GM13977 (cell line): Measurements from ENCODE around the gene AOC3.
"Not testable (repeated sequence)": the region's sequence is repeated elsewhere in the genome, so short reads cannot be mapped to it uniquely, and the experiment has no call there.

Experiments used
- DNase-seq: peaks from one replicate; pipeline ENCODE4 v3.0.0; 2012; ENCODE audit warnings: low spot score
- in situ Hi-C: fragments of 300-500 bp; cut with MboI; formaldehyde crosslinking; loops from one replicate; pipeline ENCODE4 v1.12.0; 2022; ENCODE audit warnings: low sequenced_read_pairs, low pct_unique_long_range_greater_than_20kb, mixed read lengths, inconsistent platforms; ENCODE audit not compliant: unreplicated experiment
- TF ChIP-seq, protein P1 (sequence below): IDR thresholded peaks from 2 replicates; pipeline ENCODE4 v1.5.1; 2012; ENCODE audit warnings: mild to moderate bottlenecking, control low read depth; ENCODE audit not compliant: insufficient read depth; ENCODE audit errors: extremely low read depth, missing control alignments

Gene AOC3

DNA sequence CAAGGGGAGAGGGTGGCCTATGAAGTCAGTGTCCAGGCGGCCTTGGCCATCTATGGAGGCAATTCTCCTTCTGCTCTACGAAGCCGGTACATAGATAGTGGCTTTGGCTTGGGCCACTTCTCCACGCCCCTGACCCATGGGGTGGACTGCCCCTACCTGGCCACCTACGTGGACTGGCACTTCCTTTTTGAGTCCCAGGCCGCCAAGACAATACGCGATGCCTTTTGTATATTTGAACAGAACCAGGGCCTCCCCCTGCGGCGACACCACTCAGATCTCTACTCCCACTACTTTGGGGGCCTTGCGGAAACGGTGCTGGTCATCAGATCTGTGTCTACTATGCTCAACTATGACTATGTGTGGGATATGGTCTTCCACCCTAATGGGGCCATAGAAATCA, 17.3 kb downstream of the AOC3 start:
- no peak for DNase-seq
- TF ChIP-seq, protein P1, sequence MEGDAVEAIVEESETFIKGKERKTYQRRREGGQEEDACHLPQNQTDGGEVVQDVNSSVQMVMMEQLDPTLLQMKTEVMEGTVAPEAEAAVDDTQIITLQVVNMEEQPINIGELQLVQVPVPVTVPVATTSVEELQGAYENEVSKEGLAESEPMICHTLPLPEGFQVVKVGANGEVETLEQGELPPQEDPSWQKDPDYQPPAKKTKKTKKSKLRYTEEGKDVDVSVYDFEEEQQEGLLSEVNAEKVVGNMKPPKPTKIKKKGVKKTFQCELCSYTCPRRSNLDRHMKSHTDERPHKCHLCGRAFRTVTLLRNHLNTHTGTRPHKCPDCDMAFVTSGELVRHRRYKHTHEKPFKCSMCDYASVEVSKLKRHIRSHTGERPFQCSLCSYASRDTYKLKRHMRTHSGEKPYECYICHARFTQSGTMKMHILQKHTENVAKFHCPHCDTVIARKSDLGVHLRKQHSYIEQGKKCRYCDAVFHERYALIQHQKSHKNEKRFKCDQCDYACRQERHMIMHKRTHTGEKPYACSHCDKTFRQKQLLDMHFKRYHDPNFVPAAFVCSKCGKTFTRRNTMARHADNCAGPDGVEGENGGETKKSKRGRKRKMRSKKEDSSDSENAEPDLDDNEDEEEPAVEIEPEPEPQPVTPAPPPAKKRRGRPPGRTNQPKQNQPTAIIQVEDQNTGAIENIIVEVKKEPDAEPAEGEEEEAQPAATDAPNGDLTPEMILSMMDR, result no peak
- in situ Hi-C loops, result no loop called here

DNA sequence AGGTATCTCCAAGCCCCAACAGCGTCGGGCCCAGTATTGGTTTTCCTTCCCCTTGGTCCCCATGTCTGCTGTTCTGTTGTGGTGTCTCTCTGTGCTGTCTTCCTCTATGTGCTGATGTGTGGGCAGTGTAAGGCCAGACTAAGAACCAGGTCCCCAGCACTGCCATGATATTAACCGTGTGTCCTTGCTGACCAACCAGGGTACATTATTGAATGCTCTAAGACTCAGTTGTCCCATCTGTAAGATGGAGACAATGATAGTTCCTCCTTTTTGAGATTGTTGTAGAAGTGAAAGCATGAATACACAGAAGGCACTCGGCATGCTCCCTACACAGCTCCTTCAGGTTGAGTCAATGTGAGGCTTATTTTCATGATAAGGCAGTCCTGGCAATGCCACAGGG, 20.6 kb downstream of the AOC3 start:
- no peak for DNase-seq
- in situ Hi-C loops, result no loop called here
- TF ChIP-seq, protein P1, result no peak

DNA sequence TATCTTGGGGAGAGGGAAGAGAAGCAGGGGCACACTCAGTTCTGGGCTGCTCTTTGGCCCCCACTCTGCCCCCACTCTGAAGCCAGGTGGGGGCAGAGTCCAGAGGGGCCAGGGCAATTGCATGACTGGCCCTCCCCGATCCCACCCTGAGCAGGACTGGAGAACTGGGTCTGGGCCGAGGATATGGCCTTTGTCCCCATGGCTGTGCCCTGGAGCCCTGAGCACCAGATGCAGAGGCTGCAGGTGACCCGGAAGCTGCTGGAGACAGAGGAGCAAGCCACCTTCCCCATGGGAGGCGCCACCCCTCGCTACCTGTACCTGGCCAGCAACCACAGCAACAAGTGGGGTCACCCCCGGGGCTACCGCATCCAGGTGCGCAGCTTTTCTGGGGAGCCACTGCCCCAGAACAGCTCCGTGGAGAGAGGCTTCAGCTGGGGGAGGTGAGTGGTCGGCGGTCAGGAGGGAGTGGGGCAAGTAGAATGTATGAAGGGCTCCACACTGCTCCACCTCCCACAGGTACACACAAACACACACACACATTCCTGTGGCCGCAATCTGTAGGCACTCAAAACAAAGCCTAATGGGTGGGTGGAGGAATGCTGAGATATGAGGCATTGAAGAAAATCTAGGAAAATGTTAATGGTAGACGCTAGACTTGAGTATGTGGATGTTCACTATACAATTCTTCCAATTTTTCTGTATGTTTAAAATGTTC, 21.4 kb downstream of the AOC3 start:
- in situ Hi-C loops, result no loop called here
- TF ChIP-seq, protein P1, result no peak
- no peak for DNase-seq

DNA sequence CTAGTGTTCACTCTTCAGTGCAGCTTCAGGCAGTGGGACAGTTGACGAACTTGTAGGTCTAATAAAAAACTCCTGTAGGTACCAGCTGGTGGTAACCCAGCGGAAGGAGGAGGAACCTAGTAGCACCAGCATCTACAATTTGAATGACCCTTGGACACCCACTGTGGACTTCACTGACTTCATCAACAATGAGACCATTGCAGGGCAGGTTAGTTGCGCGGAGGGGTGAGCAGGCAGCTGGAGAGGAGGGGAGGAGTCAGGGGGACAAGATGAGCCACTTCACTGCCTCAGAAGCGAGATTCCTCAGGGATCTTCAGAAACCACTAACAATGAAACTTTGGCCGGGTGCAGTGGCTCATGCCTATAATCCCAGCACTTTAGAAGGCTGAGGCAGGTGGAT, 22.3 kb downstream of the AOC3 start:
- TF ChIP-seq, protein P1, result no peak
- DNase-seq, result no peak
- in situ Hi-C loops, result no loop called here

DNA sequence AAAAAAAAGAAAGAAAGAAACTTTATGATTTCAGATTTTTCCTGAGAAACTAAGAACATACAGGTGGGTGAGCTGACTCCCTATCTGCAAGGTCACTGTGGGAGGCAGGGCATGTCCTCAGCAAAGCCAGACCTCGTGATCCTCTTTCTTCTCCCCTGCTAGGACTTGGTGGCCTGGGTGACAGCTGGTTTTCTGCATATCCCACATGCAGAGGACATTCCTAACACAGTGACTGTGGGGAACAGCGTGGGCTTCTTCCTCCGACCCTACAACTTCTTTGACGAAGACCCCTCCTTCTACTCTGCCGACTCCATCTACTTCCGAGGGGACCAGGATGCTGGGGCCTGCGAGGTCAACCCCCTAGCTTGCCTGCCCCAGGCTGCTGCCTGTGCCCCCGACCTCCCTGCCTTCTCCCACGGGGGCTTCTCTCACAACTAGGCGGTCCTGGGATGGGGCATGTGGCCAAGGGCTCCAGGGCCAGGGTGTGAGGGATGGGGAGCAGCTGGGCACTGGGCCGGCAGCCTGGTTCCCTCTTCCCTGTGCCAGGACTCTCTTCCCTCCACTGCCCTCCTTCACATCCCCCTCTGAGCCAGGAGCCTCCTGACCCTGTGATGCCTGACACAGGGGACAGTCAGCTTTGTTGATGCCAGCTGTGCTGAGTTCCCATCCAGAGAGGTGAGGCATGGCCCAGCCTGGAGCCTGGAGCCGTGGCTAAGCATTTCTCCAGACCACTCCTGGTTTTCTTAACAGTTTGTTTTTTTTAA, 23.1 kb downstream of the AOC3 start:
- DNase-seq, in situ Hi-C loops: not testable (repeated sequence)

DNA sequence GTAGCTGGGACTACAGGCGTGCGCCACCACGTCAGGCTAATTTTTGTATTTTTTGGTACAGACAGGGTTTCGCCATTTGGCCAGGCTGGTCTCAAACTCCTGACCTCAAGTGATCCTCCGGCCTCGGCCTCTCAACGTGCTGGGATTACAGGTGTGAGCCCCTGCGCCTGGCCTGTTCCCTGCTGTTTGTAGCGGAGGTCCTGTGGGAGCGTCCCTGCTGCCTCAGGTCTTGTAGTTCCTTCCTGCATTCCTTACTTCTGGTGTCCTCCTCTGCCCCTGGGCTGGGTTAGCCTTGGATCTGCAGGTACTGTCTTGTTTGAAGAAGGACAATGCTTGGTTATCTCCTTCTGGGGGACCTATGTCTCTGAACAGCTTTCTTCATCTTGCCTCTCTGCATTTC, 26.0 kb downstream of the AOC3 start:
- in situ Hi-C loops, result no loop called here
- DNase-seq, result no peak
- TF ChIP-seq, protein P1, result no peak

DNA sequence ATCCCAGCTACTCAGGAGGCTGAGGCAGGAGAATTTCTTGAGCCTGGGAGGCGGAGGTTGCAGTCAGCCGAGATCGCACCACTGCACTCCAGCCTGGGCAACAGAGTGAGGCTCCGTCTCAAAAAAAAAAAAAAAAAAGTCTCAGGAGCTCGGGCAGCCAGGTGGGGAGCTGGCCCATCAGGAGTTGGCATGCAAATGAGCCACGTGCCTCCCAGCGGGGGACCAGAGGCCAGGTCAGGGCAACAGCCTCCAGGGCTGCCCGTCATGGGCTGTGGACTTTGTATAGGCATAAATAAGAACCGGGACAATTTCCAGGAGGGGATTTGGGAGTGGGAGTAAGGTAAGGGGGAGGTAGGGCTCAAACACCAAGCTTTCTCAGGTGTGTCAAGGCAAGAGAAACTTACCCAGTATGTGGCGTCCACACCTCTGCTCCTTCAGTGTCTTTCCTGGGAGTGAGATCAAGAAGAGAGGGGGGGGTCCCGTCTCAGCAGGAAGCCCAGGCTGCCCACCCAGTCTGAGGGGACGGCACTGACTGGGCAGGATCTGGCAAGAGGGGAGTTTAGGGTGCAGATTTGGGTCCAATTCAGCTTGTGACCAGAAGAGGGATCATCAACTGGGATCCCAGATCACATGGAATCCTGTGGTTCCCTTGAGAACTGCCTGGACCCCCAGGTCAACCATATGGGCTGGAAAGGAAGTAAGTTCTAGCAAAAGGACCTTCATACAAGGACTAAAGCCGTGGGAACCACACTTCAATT, 27.3 kb downstream of the AOC3 start:
- TF ChIP-seq, protein P1, result no peak
- no peak for DNase-seq
- in situ Hi-C loops, result no loop called here
